SK-N-SH (cell line): ENCODE data around the gene TTC38. TPM values are rescaled to one million over a fixed set of nuclear protein-coding genes. Genes with fewer than 3 reads are reported as not detected.

Source experiments
- CTCF ChIA-PET: fragments of 300-600, 350-600 bp; formaldehyde crosslinking; extraction: SDS; loops from one replicate; lab custom pipeline; 2021; lab: Yijun Ruan, JAX
- POLR2A ChIA-PET: fragments of 350-600 bp; sonication (Branson Sonifier 250); formaldehyde crosslinking; extraction: SDS; loops from one replicate; lab custom pipeline; 2020; ENCODE audit warnings: antibody characterized with exemption, inconsistent platforms; lab: Yijun Ruan, JAX
- DNase-seq: peaks from one replicate; pipeline ENCODE4 v3.0.0; 2012
- H2AFZ ChIP-seq: fragments of 200-600 bp; sonication (generic); 2 replicates; pipeline ENCODE4 v1.8.1; 2016; ENCODE audit warnings: antibody characterized with exemption, mild to moderate bottlenecking, low read depth
- H3F3A ChIP-seq: fragments of 200-600 bp; sonication (generic); replicated peaks from 2 replicates; pipeline ENCODE3; 2016; ENCODE audit warnings: antibody characterized with exemption, mild to moderate bottlenecking; ENCODE audit not compliant: insufficient read depth
- H3K27ac ChIP-seq, 2 experiments: fragments of 200-500 bp in 1 of 2; fragments of 200-600 bp in 1 of 2; sonication (Bioruptor generic) in 1 of 2; sonication (generic), shearing (Covaris generic) in 1 of 2; 2 replicates each; pipeline versions ENCODE4 v1.5.1 to v1.6.1; 2014 to 2016; ENCODE audit warnings: low read depth in 2 of 2, inconsistent platforms in 1 of 2, low read length in 1 of 2, mild to moderate bottlenecking in 1 of 2, mixed read lengths in 1 of 2
- H3K27me3 ChIP-seq: fragments of 200-600 bp; sonication (generic), shearing (Covaris generic); 2 replicates; pipeline ENCODE4 v1.6.1; 2016; ENCODE audit warnings: mixed run types; ENCODE audit not compliant: insufficient read depth
- H3K36me3 ChIP-seq, 2 experiments: fragments of 200-500 bp in 1 of 2; fragments of 200-600 bp in 1 of 2; sonication (Bioruptor generic) in 1 of 2; sonication (generic) in 1 of 2; replicated peaks in 1 of 2; 2 replicates each; pipeline versions ENCODE3 to v1.5.1; 2014 to 2016; ENCODE audit warnings: low read length in 1 of 2, mild to moderate bottlenecking in 1 of 2; ENCODE audit not compliant: insufficient read depth in 2 of 2, control insufficient read depth in 1 of 2
- H3K4me1 ChIP-seq, 2 experiments: fragments of 200-500 bp in 1 of 2; fragments of 200-600 bp in 1 of 2; sonication (Bioruptor generic) in 1 of 2; sonication (generic), shearing (Covaris generic) in 1 of 2; 2 replicates each; pipeline versions ENCODE4 v1.5.1 to v1.6.1; 2014 to 2016; ENCODE audit warnings: low read depth in 1 of 2, low read length in 1 of 2, mixed run types in 1 of 2; ENCODE audit not compliant: insufficient read depth in 2 of 2, control insufficient read depth in 1 of 2
- H3K4me2 ChIP-seq: fragments of 200-600 bp; sonication (generic), shearing (Covaris generic); 2 replicates; pipeline ENCODE4 v1.6.1; 2017; ENCODE audit warnings: mixed run types
- H3K4me3 ChIP-seq, 2 experiments: fragments of 200-500 bp in 1 of 2; fragments of 200-600 bp in 1 of 2; sonication (Bioruptor generic) in 1 of 2; sonication (generic), shearing (Covaris generic) in 1 of 2; 2 replicates each; pipeline versions ENCODE4 v1.5.1 to v1.8.1; 2014 to 2016; ENCODE audit warnings: low read depth in 2 of 2, inconsistent platforms in 1 of 2, low read length in 1 of 2, mild to moderate bottlenecking in 1 of 2, mixed read lengths in 1 of 2, moderate library complexity in 1 of 2
- H3K79me2 ChIP-seq: fragments of 200-600 bp; sonication (generic); 2 replicates; pipeline ENCODE4 v1.8.1; 2017; ENCODE audit warnings: mild to moderate bottlenecking; ENCODE audit not compliant: insufficient read depth
- H3K9ac ChIP-seq: fragments of 200-600 bp; sonication (generic); 2 replicates; pipeline ENCODE4 v1.6.1; 2017; ENCODE audit warnings: mixed run types
- H3K9me2 ChIP-seq: fragments of 200-600 bp; sonication (generic); 2 replicates; pipeline ENCODE4 v1.6.1; 2017; ENCODE audit warnings: mixed run types
- H3K9me3 ChIP-seq: fragments of 200-600 bp; sonication (generic); 2 replicates; pipeline ENCODE4 v1.6.1; 2017; ENCODE audit warnings: mixed run types, mild to moderate bottlenecking, moderate library complexity
- H4K20me1 ChIP-seq: fragments of 200-600 bp; sonication (generic); 2 replicates; pipeline ENCODE4 v1.6.1; 2017; ENCODE audit warnings: mild to moderate bottlenecking, mixed run types; ENCODE audit not compliant: insufficient read depth
- CHD2 ChIP-seq: fragments of 150-350 bp; IDR thresholded peaks from 2 replicates; pipeline ENCODE4 v1.6.1; 2018; ENCODE audit warnings: low read length; ENCODE audit not compliant: partially characterized antibody
- ELF1 ChIP-seq: IDR thresholded peaks from 2 replicates; pipeline ENCODE4 v1.4.0; 2012
- EP300 ChIP-seq, 2 experiments: IDR thresholded peaks; 2 replicates each; pipeline versions ENCODE4 v1.4.0 to v1.6.1; 2012; ENCODE audit warnings: borderline replicate concordance in 1 of 2, low read depth in 1 of 2, low read length in 1 of 2
- EZH2phosphoT487 ChIP-seq: fragments of 200-600 bp; sonication (generic); IDR thresholded peaks from 2 replicates; pipeline ENCODE4 v1.6.1; 2017; ENCODE audit warnings: low read depth, mixed run types, mild to moderate bottlenecking, antibody characterized with exemption, moderate library complexity, borderline replicate concordance
- FOXM1 ChIP-seq: IDR thresholded peaks from 2 replicates; pipeline ENCODE4 v1.4.0; 2012; ENCODE audit warnings: low read depth, mild to moderate bottlenecking
- GABPA ChIP-seq: IDR thresholded peaks from 2 replicates; pipeline ENCODE4 v1.4.0; 2012; ENCODE audit warnings: low read depth, mild to moderate bottlenecking
- GATA2 ChIP-seq: sonication (generic); formaldehyde crosslinking; IDR thresholded peaks from 2 replicates; pipeline ENCODE4 v1.5.0; 2020; ENCODE audit warnings: mild to moderate bottlenecking, missing genetic modification reagents
- JUND ChIP-seq: IDR thresholded peaks from 2 replicates; pipeline ENCODE4 v1.4.0; 2012
- MXI1 ChIP-seq: IDR thresholded peaks from 2 replicates; pipeline ENCODE4 v1.6.1; 2012; ENCODE audit warnings: mild to moderate bottlenecking, low read depth, low read length, improper control_type of control experiment
- PBX3 ChIP-seq: IDR thresholded peaks from 2 replicates; pipeline ENCODE4; 2012
- POLR2AphosphoS5 ChIP-seq: IDR thresholded peaks from 2 replicates; pipeline ENCODE4 v1.6.1; 2012; ENCODE audit warnings: low read depth, low read length
- RAD21 ChIP-seq: IDR thresholded peaks from 2 replicates; pipeline ENCODE4 v1.6.1; 2012; ENCODE audit warnings: mild to moderate bottlenecking, low read length
- RCOR1 ChIP-seq: fragments of 150-350 bp; IDR thresholded peaks from 2 replicates; pipeline ENCODE4 v1.6.1; 2017; ENCODE audit warnings: antibody characterized with exemption, low read length
- RFX5 ChIP-seq: IDR thresholded peaks from 2 replicates; pipeline ENCODE4 v1.6.1; 2012; ENCODE audit warnings: mild to moderate bottlenecking, improper control_type of control experiment, low read length
- SMC3 ChIP-seq: IDR thresholded peaks from 2 replicates; pipeline ENCODE4 v1.6.1; 2012; ENCODE audit warnings: low read depth, low read length, improper control_type of control experiment
- YY1 ChIP-seq: IDR thresholded peaks from 2 replicates; pipeline ENCODE4 v1.4.0; 2012; ENCODE audit warnings: low read depth, mild to moderate bottlenecking
- ZBTB33 ChIP-seq: IDR thresholded peaks from 2 replicates; pipeline ENCODE4 v1.4.0; 2012; ENCODE audit warnings: low read depth, borderline replicate concordance
- WGBS: methylation state at CpG from one replicate; pipeline ENCODE4 v1.1.6; 2017; ENCODE audit warnings: low lambda C conversion rate; 5-methylcytosine and 5-hydroxymethylcytosine counted together
- polyA plus RNA-seq, 3 experiments: library from polyadenylated mRNA; depleted of rRNA; stranded (reverse); fragments of >200 nt; gene quantifications; 2 replicates each; pipeline ENCODE4 v1.2.3, GENCODE V29; 2012
- TF ChIP-seq, protein P1 (sequence below): fragments of 150-350 bp; IDR thresholded peaks from 2 replicates; pipeline ENCODE4 v1.6.1; 2017; ENCODE audit warnings: antibody characterized with exemption, low read length, low read depth, borderline replicate concordance
- TF ChIP-seq, protein P2 (sequence below): IDR thresholded peaks from 2 replicates; pipeline ENCODE4 v1.4.0; 2012; ENCODE audit warnings: low read depth

Gene TTC38
- polyA plus RNA-seq, 1 of the 3 experiments (the other 2 are of a cell fraction): 24.0 TPM

- Histone ChIP-seq H3K36me3 (peaks cover 11 to 14% of the 10 kb centered on the region in 2 experiments), H3K4me1 (no peaks in the 10 kb centered on the region; a peak in 1 of 4 replicates), H4K20me1 (no peaks in the 10 kb centered on the region), H3K79me2 (peaks cover 61% of the 10 kb centered on the region), H2AFZ (no peak overlapping the region), H3K9ac (no peak overlapping the region), H3F3A (peaks cover 5% of the 10 kb centered on the region), H3K27ac (no peak overlapping the region), H3K4me2 (no peak overlapping the region), H3K4me3 (no peak overlapping the region), H3K27me3 (no peaks in the 10 kb centered on the region), H3K9me2 (no peaks in the 10 kb centered on the region), H3K9me3 (no peaks in the 10 kb centered on the region)
- DNase-seq: no peak
- ChIA-PET POLR2A (interaction anchor here (0.7 kb wide), 1 partner anchor 29 kb away, joined by 3 read pairs; no protein-coding TSS in a partner anchor), CTCF (interaction anchor here (0.8 to 6.1 kb wide), 9 partner anchors 10 to 312 kb away, joined by 3 to 69 read pairs (median 3); no protein-coding TSS in a partner anchor)
- no peak for TF ChIP-seq RCOR1
- TF ChIP-seq YY1: no peak
- 94% methylated on average over 14 of the region's 15 CpGs for WGBS
Observed at GRCh38 chr22:46318576-46318975, 50.8 kb downstream of the TTC38 start.

DNA sequence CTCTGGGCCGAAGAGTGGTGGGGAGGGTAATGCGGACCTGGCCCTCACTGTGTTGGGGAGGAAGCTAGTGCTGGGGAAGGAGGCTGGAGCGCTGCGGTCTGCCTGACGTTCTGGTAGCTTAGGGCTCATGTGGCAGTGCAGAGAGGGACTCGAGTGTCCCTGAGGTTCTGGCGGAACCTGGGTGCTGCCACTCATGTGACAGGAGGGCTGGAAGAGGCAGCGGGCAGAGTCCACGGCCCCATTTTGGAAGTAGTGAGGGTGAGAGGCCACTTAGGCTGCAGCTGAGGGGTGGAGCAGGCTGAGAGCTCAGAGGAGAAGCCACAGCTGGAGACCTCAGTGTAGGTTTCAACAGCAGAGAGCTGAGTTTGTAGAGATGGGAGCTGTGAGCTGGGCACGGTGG, 51.5 kb downstream of the TTC38 start:
- no peak for DNase-seq
- H3K9ac ChIP-seq: no peak overlapping the region
- H3K79me2 ChIP-seq: peaks cover 56% of the 10 kb centered on the region
- H3K4me2 ChIP-seq: no peak overlapping the region
- H4K20me1 ChIP-seq: no peaks in the 10 kb centered on the region
- peaks cover 5% of the 10 kb centered on the region for H3F3A ChIP-seq
- H3K36me3 ChIP-seq: peaks cover 11 to 14% of the 10 kb centered on the region in 2 experiments
- no peak overlapping the region for H3K4me3 ChIP-seq
- WGBS: 95% methylated on average over 10 of the region's 10 CpGs
- no peak for TF ChIP-seq JUND
- TF ChIP-seq CHD2: no peak
- TF ChIP-seq RFX5: no peak
- no peak for TF ChIP-seq EP300 (IDR thresholded peaks at IDR 0.05; ENCODE audit: borderline replicate concordance in 1 of 2, low read depth in 1 of 2, low read length in 1 of 2)
- no peak for TF ChIP-seq YY1
- no peak for TF ChIP-seq EZH2phosphoT487
- no peak for TF ChIP-seq ELF1
- TF ChIP-seq POLR2AphosphoS5: no peak
- no peak for TF ChIP-seq SMC3
- TF ChIP-seq, protein P1, sequence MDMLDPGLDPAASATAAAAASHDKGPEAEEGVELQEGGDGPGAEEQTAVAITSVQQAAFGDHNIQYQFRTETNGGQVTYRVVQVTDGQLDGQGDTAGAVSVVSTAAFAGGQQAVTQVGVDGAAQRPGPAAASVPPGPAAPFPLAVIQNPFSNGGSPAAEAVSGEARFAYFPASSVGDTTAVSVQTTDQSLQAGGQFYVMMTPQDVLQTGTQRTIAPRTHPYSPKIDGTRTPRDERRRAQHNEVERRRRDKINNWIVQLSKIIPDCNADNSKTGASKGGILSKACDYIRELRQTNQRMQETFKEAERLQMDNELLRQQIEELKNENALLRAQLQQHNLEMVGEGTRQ: no peak
- no peak for TF ChIP-seq FOXM1
- TF ChIP-seq PBX3: no peak
- no peak for TF ChIP-seq MXI1
- no peak for TF ChIP-seq GATA2 (CRISPR knock-in tag)
- no peak for TF ChIP-seq GABPA
- TF ChIP-seq, protein P2, sequence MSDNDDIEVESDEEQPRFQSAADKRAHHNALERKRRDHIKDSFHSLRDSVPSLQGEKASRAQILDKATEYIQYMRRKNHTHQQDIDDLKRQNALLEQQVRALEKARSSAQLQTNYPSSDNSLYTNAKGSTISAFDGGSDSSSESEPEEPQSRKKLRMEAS: no peak
- TF ChIP-seq ZBTB33: no peak
- no peak for TF ChIP-seq RCOR1
- no peak for TF ChIP-seq RAD21
- H3K9me3 ChIP-seq: no peaks in the 10 kb centered on the region
- CTCF ChIA-PET: interaction anchor here (0.8 to 6.1 kb wide), 4 partner anchors 186 to 313 kb away, joined by 3 to 69 read pairs (median 5); no protein-coding TSS in a partner anchor
- POLR2A ChIA-PET: no interaction called here
- H3K4me1 ChIP-seq: no peaks in the 10 kb centered on the region
- H3K9me2 ChIP-seq: no peaks in the 10 kb centered on the region
- H3K27ac ChIP-seq: no peak overlapping the region
- no peaks in the 10 kb centered on the region for H3K27me3 ChIP-seq
- H2AFZ ChIP-seq: no peak overlapping the region
